HCT116 (cell line): Measurements from ENCODE around the gene ARHGAP19. TPM values are rescaled to one million over a fixed set of nuclear protein-coding genes. Genes with fewer than 3 reads are reported as not detected.

ENCODE experiments used
- ATAC-seq: fragments of 200-7000 bp; cut with Tn5 transposase; 2 replicates; pipeline ENCODE4 v1.9.1; 2020; ENCODE audit warnings: mild to moderate bottlenecking, moderate library complexity
- BruUV-seq: library from RNA; stranded (reverse); fragments of 400-500 nt; replicated peaks from 2 replicates; lab custom pipeline; 2021; lab: Mats Ljungman, UMichigan
- CTCF ChIA-PET: fragments of 300-600 bp; sonication (Branson Sonifier 250); formaldehyde crosslinking; loops from one replicate; lab custom pipeline; 2021; ENCODE audit warnings: antibody characterized with exemption; lab: Charles Lee
- POLR2A ChIA-PET: fragments of 300-600, 350-600 bp; sonication (Branson Sonifier 250); formaldehyde crosslinking; loops from one replicate; lab custom pipeline; 2021; ENCODE audit warnings: antibody characterized with exemption; lab: Charles Lee
- RAD21 ChIA-PET, 2 experiments: fragments of 300-600 bp; sonication (Branson Sonifier 250); formaldehyde crosslinking; loops; one replicate each; lab custom pipeline; 2023; ENCODE audit warnings: low total read pairs in 2 of 2; ENCODE audit not compliant: uncharacterized antibody in 2 of 2, unreplicated experiment in 2 of 2, low non-redundant PET in 1 of 2; lab: Charles Lee
- DNase-seq: peaks from one replicate; pipeline ENCODE4 v3.0.0-alpha.2; 2010; ENCODE audit warnings: low read depth, low spot score
- H2AFZ ChIP-seq: fragments of 200-600 bp; shearing (Covaris generic), sonication (generic); 2 replicates; pipeline ENCODE4 v1.6.1; 2017; ENCODE audit warnings: low read depth, mixed run types, mixed read lengths, antibody characterized with exemption, low read length; ENCODE audit not compliant: poor library complexity, severe bottlenecking
- H3K27ac ChIP-seq: 2 replicates; pipeline ENCODE4 v1.5.1; 2012; ENCODE audit warnings: low read depth, low read length
- H3K27me3 ChIP-seq: fragments of 200-600 bp; sonication (generic); 2 replicates; pipeline ENCODE4 v1.6.1; 2016; ENCODE audit warnings: mixed run types, low read length, mixed read lengths; ENCODE audit not compliant: insufficient read depth
- H3K36me3 ChIP-seq, 2 experiments: fragments of 200-500 bp in 1 of 2; fragments of 200-600 bp in 1 of 2; sonication (Bioruptor generic) in 1 of 2; sonication (generic) in 1 of 2; 2 replicates each; pipeline versions ENCODE4 v1.5.1 to v1.6.1; 2014 to 2016; ENCODE audit warnings: low read length in 2 of 2, inconsistent platforms in 1 of 2, mixed read lengths in 1 of 2, mixed run types in 1 of 2; ENCODE audit not compliant: insufficient read depth in 2 of 2, control insufficient read depth in 1 of 2
- H3K4me1 ChIP-seq, 2 experiments: fragments of 200-600 bp in 1 of 2; sonication (generic) in 1 of 2; 2 replicates each; pipeline versions ENCODE4 v1.5.1 to v1.6.1; 2012 to 2017; ENCODE audit warnings: low read length in 2 of 2, inconsistent platforms in 1 of 2, mild to moderate bottlenecking in 1 of 2, mixed read lengths in 1 of 2, mixed run types in 1 of 2, moderate library complexity in 1 of 2; ENCODE audit not compliant: insufficient read depth in 2 of 2, control insufficient read depth in 1 of 2
- H3K4me2 ChIP-seq: fragments of 200-600 bp; sonication (generic); 2 replicates; pipeline ENCODE4 v1.6.1; 2017; ENCODE audit warnings: mixed run types, low read length, mixed read lengths
- H3K4me3 ChIP-seq, 2 experiments: fragments of 200-600 bp in 1 of 2; sonication (generic) in 1 of 2; replicated peaks in 1 of 2; 2 replicates each; pipeline ENCODE4 v1.5.1; 2011 to 2016; ENCODE audit warnings: low read length in 2 of 2, control low read depth in 1 of 2, low read depth in 1 of 2, mild to moderate bottlenecking in 1 of 2, mixed read lengths in 1 of 2, mixed run types in 1 of 2
- H3K79me2 ChIP-seq: fragments of 200-600 bp; sonication (generic); 2 replicates; pipeline ENCODE4 v1.6.1; 2017; ENCODE audit warnings: mild to moderate bottlenecking, mixed run types, low read length, moderate library complexity, mixed read lengths; ENCODE audit not compliant: insufficient read depth
- H3K9ac ChIP-seq: fragments of 200-600 bp; sonication (generic); 2 replicates; pipeline ENCODE4 v1.6.1; 2016; ENCODE audit warnings: low read length, mixed read lengths
- H3K9me2 ChIP-seq: fragments of 200-600 bp; sonication (generic), shearing (Covaris generic); 2 replicates; pipeline ENCODE4 v1.6.1; 2017; ENCODE audit warnings: mixed run types, mild to moderate bottlenecking, moderate library complexity; ENCODE audit not compliant: insufficient read depth
- H3K9me3 ChIP-seq, 2 experiments: fragments of 200-500 bp in 1 of 2; fragments of 200-600 bp in 1 of 2; sonication (Bioruptor generic) in 1 of 2; sonication (generic) in 1 of 2; 2 replicates each; pipeline ENCODE4 v1.6.1; 2014 to 2017; ENCODE audit warnings: low read length in 2 of 2, mixed read lengths in 2 of 2, inconsistent platforms in 1 of 2, low read depth in 1 of 2, mild to moderate bottlenecking in 1 of 2, mixed run types in 1 of 2, moderate library complexity in 1 of 2; ENCODE audit not compliant: control insufficient read depth in 1 of 2, insufficient read depth in 1 of 2
- H4K20me1 ChIP-seq: fragments of 200-600 bp; sonication (generic), shearing (Covaris generic); 2 replicates; pipeline ENCODE4 v1.6.1; 2017; ENCODE audit warnings: mixed run types, mild to moderate bottlenecking, moderate library complexity; ENCODE audit not compliant: insufficient read depth
- EGR1 ChIP-seq: IDR thresholded peaks from 2 replicates; pipeline ENCODE4 v1.6.1; 2012; ENCODE audit warnings: low read depth
- EZH2phosphoT487 ChIP-seq: fragments of 200-600 bp; IDR thresholded peaks from 2 replicates; pipeline ENCODE4 v1.6.1; 2018; ENCODE audit warnings: antibody characterized with exemption, borderline replicate concordance
- FOSL1 ChIP-seq: IDR thresholded peaks from 2 replicates; pipeline ENCODE4 v1.6.1; 2012; ENCODE audit warnings: low read depth
- POLR2AphosphoS5 ChIP-seq: IDR thresholded peaks from 2 replicates; pipeline ENCODE4 v1.6.1; 2011; ENCODE audit warnings: mild to moderate bottlenecking, low read depth, low read length, moderate library complexity
- ZFX ChIP-seq: fragments of 450-650 bp; IDR thresholded peaks from 2 replicates; pipeline ENCODE4 v1.6.1; 2017
- intact Hi-C: fragments of 100-400 bp; cut with micrococcal nuclease; formaldehyde crosslinking; loops from 2 replicates; pipeline ENCODE4 v1.10.0; 2022
- total RNA-seq: library from RNA; stranded (reverse); gene quantifications from one replicate; pipeline ENCODE4 v1.2.1, GENCODE V29; 2021; ENCODE audit not compliant: unreplicated experiment
- TF ChIP-seq, protein P1 (sequence below): IDR thresholded peaks from 2 replicates; pipeline ENCODE4 v1.6.1; 2011; ENCODE audit warnings: mild to moderate bottlenecking, low read length, moderate library complexity; ENCODE audit not compliant: insufficient replicate concordance; ENCODE audit errors: extremely low read depth
- TF ChIP-seq, protein P2 (sequence below): IDR thresholded peaks from 2 replicates; pipeline ENCODE4 v1.6.1; 2012; ENCODE audit warnings: low read depth
- TF ChIP-seq, protein P3 (sequence below), 3 experiments: fragments of 200-600 bp in 1 of 3; sonication (generic) in 1 of 3; IDR thresholded peaks in 2 of 3; conservative IDR thresholded peaks in 1 of 3; 2 replicates each; pipeline ENCODE4 v1.5.1; 2012 to 2017; ENCODE audit warnings: low read depth in 2 of 3, low read length in 2 of 3, antibody characterized with exemption in 1 of 3, borderline replicate concordance in 1 of 3, control low read depth in 1 of 3, mild to moderate bottlenecking in 1 of 3, mixed read lengths in 1 of 3, mixed run types in 1 of 3, moderate library complexity in 1 of 3; ENCODE audit not compliant: insufficient read depth in 1 of 3

Gene ARHGAP19
- total RNA-seq, 1 experiment from 2014 or later: 36.8 TPM

DNA sequence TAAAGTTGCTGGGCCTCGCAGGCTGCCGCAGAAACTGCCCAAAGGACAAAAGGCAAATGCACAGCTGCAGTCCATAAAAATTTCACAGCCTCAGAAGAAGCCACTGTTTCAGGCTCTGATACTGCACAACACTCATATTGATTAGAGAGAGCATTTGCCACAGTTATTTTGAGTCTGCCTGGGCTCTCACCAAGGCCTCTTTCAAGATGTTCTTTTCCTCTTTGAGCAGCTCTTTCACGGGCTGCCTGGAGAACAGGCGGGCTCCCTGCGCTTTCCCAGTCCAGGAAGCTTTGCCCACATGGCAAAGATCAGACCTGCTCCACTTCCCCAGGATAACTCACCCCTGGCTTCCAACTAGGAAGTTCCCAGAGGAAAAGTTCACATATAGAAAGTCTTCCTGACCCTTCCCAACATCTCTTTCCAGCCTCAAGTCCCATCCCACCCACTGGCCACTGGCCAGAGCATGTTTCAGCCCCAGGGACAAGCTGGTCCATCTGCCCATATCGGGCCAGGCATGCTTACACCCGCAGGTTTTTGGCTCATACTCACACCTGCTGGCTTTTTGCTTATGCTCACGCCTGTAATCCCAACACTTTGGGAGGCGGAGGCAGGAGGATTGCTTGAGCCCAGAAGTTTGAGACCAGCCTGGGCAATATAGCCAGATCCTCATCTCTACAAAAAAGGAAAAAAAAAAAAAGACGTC is 110.0 kb downstream of the ARHGAP19 start:
- no peak overlapping the region for H3K4me3 ChIP-seq
- POLR2A ChIA-PET: no interaction called here
- intact Hi-C loops: no loop called here
- no peaks in the 10 kb centered on the region for H3K9me3 ChIP-seq
- H2AFZ ChIP-seq: no peak overlapping the region
- H4K20me1 ChIP-seq: no peaks in the 10 kb centered on the region
- H3K36me3 ChIP-seq: no peaks in the 10 kb centered on the region
- peaks cover 15% of the 10 kb centered on the region; the same call in 1 of the 2 replicates for H3K27me3 ChIP-seq
- TF ChIP-seq FOSL1 (no peak), ZFX (no peak), EGR1 (no peak), EZH2phosphoT487 (no peak), POLR2AphosphoS5 (no peak)
- TF ChIP-seq, protein P1, sequence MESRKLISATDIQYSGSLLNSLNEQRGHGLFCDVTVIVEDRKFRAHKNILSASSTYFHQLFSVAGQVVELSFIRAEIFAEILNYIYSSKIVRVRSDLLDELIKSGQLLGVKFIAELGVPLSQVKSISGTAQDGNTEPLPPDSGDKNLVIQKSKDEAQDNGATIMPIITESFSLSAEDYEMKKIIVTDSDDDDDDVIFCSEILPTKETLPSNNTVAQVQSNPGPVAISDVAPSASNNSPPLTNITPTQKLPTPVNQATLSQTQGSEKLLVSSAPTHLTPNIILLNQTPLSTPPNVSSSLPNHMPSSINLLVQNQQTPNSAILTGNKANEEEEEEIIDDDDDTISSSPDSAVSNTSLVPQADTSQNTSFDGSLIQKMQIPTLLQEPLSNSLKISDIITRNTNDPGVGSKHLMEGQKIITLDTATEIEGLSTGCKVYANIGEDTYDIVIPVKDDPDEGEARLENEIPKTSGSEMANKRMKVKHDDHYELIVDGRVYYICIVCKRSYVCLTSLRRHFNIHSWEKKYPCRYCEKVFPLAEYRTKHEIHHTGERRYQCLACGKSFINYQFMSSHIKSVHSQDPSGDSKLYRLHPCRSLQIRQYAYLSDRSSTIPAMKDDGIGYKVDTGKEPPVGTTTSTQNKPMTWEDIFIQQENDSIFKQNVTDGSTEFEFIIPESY: no peak
- TF ChIP-seq, protein P2, sequence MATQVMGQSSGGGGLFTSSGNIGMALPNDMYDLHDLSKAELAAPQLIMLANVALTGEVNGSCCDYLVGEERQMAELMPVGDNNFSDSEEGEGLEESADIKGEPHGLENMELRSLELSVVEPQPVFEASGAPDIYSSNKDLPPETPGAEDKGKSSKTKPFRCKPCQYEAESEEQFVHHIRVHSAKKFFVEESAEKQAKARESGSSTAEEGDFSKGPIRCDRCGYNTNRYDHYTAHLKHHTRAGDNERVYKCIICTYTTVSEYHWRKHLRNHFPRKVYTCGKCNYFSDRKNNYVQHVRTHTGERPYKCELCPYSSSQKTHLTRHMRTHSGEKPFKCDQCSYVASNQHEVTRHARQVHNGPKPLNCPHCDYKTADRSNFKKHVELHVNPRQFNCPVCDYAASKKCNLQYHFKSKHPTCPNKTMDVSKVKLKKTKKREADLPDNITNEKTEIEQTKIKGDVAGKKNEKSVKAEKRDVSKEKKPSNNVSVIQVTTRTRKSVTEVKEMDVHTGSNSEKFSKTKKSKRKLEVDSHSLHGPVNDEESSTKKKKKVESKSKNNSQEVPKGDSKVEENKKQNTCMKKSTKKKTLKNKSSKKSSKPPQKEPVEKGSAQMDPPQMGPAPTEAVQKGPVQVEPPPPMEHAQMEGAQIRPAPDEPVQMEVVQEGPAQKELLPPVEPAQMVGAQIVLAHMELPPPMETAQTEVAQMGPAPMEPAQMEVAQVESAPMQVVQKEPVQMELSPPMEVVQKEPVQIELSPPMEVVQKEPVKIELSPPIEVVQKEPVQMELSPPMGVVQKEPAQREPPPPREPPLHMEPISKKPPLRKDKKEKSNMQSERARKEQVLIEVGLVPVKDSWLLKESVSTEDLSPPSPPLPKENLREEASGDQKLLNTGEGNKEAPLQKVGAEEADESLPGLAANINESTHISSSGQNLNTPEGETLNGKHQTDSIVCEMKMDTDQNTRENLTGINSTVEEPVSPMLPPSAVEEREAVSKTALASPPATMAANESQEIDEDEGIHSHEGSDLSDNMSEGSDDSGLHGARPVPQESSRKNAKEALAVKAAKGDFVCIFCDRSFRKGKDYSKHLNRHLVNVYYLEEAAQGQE: no peak
- TF ChIP-seq, protein P3, sequence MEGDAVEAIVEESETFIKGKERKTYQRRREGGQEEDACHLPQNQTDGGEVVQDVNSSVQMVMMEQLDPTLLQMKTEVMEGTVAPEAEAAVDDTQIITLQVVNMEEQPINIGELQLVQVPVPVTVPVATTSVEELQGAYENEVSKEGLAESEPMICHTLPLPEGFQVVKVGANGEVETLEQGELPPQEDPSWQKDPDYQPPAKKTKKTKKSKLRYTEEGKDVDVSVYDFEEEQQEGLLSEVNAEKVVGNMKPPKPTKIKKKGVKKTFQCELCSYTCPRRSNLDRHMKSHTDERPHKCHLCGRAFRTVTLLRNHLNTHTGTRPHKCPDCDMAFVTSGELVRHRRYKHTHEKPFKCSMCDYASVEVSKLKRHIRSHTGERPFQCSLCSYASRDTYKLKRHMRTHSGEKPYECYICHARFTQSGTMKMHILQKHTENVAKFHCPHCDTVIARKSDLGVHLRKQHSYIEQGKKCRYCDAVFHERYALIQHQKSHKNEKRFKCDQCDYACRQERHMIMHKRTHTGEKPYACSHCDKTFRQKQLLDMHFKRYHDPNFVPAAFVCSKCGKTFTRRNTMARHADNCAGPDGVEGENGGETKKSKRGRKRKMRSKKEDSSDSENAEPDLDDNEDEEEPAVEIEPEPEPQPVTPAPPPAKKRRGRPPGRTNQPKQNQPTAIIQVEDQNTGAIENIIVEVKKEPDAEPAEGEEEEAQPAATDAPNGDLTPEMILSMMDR (IDR thresholded peaks at IDR 0.05 in 2 of 3, conservative IDR thresholded peaks at IDR 0.05 in 1 of 3; ENCODE audit: borderline replicate concordance in 1 of 3, insufficient read depth in 1 of 3, low read depth in 2 of 3, low read length in 2 of 3): no peak
- H3K4me1 ChIP-seq: peaks cover 0 to 4% of the 10 kb centered on the region in 2 experiments; a peak in 2 of 4 replicates
- no peaks in the 10 kb centered on the region for H3K79me2 ChIP-seq
- BruUV-seq: no TSS peak
- no peak overlapping the region for H3K27ac ChIP-seq
- CTCF ChIA-PET: no interaction called here
- DNase-seq: no peak
- no peak for ATAC-seq
- H3K9me2 ChIP-seq: no peaks in the 10 kb centered on the region
- H3K9ac ChIP-seq: no peak overlapping the region
- H3K4me2 ChIP-seq: no peak overlapping the region
- RAD21 ChIA-PET: no interaction called here
